KG1 (cell line): Measurements from ENCODE around the gene FILIP1L.
"Not testable (repeated sequence)": the region's sequence is repeated elsewhere in the genome, so short reads cannot be mapped to it uniquely, and the experiment has no call there.

Source experiments
- DNase-seq: peaks from one replicate; lab custom pipeline; 2025; lab: John Stamatoyannopoulos, UW

FILIP1L gene

DNA sequence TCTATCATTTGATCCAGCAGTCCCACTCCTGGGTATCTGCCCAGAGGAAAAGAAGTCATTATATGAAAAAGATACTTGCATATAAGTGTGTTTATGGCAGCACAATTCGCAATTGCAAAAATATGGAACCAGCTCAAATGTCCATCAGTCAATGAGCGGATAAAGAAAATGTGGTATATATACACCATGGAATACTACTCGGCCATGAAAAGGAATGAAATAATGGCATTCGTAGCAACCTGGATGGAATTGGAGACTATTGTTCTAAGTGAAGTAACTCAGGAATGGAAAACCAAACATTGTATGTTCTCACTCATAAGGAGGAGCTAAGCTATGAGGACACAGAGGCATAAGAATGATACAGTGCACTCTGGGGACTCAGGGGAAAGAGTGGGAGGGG is 272.4 kb downstream of the FILIP1L start:
- DNase-seq = not testable (repeated sequence)

GRCh38 chr3:99839613-99840012 is 274.7 kb downstream of the FILIP1L start:
- no peak for DNase-seq

DNA sequence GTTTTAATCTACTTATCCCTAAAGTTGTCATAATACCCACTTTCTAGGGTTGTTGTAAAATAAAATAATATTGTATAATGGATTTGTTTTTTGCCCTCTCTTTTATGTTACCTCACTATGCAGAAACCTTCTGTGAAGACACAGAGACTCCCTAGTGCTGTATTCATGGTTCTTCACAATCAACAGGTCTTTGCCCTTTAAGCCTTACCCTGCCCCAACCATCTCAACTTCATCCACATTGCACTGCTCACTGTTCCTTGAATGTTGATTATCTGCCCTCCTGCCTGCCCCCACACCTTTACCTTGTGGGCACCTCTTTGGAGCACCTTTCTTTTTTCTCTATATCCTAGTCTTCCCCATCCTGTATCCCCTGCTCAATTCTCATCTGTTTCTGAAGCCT is 275.5 kb downstream of the FILIP1L start:
- no peak for DNase-seq

- no peak for DNase-seq
These were observed 276.6 kb downstream of the FILIP1L start for GRCh38 chr3:99837715-99838114.

- DNase-seq = no peak
These were observed 277.6 kb downstream of the FILIP1L start for GRCh38 chr3:99836681-99837080.

DNA sequence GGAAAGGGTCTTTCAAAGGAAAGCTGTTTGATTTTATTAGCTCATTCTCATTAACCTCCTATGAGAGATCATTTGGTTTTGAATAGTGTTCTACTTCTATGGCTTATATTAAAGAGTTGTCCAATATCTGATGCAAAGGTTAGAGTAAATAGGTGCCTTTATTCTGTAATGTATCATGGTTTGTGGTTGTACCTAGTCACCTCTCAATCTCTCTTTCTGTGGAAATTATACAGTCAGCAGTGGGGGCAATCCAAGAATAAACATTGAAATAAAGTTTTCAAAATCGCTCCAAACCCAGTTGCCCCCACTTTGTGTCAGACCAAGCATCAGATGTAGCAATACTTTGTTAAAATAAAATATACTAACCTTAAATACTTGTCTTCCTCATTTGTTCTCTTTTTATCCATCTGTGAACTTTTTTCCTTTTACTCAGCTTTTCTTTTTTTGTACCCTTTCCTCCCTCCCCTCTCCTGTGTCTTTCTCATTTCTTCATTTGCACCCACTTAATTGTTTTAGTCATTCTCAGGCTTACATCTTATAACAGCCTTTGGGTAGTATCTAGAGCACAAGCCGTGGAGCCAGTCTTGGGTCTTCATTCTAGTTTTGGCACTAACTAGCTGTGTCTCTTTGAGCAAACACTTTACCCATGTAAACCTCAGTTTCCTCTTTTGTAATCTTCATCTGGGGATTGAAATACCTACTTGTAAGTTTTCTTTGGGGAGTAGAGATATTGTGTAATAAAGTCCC is 279.9 kb downstream of the FILIP1L start:
- DNase-seq = no peak

- no peak for DNase-seq
These were observed 280.6 kb downstream of the FILIP1L start for GRCh38 chr3:99833617-99834205.

DNA sequence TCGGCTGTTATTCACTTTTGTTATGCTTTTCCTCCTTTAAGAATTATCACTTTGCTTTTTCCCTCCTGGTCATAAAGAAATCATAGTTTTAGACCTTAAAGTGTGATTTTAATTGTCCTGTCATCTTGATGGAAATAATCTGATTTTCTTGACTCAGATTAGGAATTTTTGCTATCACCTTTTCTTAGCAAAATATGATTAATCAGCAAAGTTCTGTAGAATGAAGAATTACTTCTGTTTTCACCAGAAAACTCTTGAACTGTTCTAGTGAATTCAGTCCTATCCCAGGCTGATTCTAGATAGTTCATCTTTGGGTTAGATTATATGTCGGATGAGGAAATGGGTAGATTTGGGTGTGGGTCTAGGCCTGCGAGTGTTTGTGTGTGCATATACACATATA is 284.5 kb downstream of the FILIP1L start:
- DNase-seq = no peak

DNA sequence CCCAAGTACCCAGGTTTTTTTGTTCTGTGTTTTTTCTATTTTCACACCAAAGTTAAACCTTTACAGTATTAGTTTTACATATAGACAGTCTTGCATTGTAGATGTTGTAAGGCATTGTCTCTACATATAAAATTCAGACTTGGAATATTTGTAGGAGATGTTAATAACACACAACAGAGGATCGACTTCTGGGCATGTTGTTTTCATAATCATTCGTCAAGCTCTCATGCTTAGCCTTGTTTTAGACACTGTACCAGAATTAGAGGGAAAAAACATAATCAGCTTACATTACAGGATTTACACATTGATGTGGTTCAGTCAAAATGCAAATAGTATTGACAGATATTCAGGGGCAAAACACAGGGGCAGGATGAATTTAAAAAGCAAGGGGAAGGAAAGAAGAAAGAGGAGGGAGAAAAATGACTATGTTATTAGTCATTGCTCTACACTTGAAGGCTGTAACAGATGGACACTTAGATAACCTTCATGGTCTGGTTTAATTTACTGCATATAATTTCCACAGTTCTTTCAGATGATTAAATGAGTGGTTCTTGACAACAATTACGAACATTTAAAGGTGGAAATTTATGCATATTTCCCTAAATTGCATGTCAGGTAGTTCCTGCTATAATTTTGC is 289.2 kb downstream of the FILIP1L start:
- no peak for DNase-seq

DNA sequence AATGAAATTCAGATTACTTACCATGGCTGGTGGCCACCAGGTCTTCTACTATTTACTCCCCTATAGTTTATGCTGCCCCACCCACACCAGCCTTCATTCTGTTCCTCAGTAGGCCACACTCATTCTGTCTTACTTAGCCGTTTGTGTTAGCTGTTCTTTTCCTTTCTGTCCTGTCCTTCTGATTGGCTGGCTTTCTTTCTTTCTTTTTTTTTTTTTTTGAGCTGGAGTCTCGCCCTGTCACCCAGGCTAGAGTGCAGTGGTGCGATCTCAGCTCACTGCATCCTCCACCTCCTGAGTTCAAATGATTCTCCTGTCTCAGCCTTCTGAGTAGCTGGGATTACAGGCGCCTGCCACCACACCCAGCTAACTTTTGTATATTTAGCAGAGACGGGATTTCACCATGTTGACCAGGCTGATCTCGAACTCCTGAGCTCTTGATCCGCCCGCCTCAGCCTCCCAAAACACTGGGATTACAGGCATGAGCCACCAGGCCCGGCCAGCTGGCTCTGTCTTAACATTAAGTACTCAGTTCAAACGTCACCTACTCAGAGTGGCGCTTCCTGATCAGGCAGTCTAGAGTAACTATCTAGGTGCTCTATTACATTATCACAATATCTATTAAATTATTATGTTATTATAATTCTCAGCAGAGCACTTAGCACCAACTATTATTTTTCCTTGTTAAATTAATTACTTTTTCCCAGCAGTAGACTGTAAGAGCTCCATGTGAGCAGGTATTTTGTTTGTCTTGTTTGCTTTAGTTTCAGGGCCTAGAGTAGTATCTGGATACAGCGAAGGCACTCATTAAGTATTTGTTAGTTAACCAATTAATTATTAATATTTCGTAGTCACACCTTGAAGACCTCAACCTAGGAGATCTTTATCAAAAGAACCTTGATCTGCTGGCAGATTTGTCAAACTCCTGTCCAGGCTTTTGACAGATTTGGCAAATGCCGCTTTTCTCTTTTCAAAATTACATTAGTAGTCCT is 290.3 kb downstream of the FILIP1L start:
- DNase-seq = no peak

GRCh38 chr3:99818818-99819217 is 295.5 kb downstream of the FILIP1L start:
- no peak for DNase-seq

- peak; percentile 98 for DNase-seq
These were observed 296.7 kb downstream of the FILIP1L start, which contains the start of gene CMSS1 for GRCh38 chr3:99817437-99818240. CMSS1 (plus strand) TSS chr3:99817862.

- no peak for DNase-seq
These were observed 297.3 kb downstream of the FILIP1L start for GRCh38 chr3:99817047-99817436.

GRCh38 chr3:99810403-99810802 is 303.9 kb downstream of the FILIP1L start:
- no peak for DNase-seq

DNA sequence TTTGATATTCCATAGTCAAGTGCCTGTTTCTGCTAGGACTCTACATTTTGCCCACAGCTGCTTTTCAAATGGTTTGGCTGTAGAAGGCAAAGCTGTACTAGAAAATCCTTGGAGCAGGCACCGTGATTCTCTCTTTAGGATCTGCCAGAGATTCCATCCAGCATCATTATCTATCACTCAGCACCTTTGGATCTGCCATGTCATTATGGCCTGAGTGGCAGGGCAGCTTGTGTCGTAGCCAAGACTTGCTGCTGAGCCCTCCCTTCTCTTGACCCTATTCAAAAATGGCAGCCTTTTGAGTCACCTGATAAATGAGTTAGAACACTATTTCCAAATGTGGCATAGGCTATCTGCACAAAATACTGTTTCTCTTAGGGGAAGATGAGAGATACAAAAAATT is 304.7 kb downstream of the FILIP1L start:
- no peak for DNase-seq

DNA sequence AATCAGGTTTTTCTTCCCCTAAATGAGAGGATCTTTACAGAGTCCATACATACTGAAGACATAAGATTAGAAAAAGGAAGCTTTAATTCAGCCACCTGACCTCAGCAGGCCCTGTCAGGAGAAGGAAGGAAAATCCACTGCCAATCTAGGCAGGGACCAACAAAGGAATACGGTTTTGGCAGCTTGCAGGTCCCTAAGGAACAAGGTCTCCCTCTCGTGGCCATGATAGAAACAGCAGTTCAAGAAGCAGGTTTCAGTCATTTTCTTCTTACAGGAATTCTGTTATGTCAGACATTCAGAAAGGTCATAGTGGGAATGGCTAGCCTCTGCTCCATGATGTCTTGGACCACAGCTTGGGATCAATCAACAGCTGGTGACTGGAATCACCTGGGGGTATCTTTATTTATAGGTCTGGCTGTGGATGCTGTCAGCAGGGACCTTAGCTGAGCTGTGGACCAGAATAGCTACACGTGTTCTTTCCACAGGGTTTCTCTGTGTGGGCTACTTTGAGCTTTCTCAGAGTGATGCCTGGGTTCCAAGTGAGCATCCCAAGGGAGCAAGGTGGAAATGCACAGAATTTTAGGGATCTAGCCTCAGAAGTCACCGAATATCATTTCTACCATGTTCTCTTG is 306.0 kb downstream of the FILIP1L start:
- no peak for DNase-seq

DNA sequence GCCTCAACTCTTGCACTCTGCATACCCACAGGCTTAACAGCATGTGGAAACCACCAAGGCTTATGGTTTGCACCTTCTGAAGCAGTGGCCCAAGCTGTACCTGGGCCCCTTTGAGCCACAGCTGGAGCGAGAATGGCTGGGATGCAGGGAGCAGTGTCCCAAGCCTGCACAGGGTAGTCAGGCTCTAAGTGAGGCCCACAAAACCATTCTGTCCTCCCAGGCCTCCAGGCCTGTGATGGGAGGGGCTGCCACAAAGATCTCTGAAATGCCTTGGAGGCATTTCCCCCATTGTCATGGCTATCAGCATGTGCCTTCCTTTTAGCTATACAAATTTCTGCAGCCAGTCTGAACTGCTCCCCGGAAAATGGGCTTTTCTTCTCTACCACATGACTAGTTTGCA is 309.1 kb downstream of the FILIP1L start:
- DNase-seq = no peak

- DNase-seq = no peak
These were observed 311.0 kb downstream of the FILIP1L start for GRCh38 chr3:99803297-99803696.

DNA sequence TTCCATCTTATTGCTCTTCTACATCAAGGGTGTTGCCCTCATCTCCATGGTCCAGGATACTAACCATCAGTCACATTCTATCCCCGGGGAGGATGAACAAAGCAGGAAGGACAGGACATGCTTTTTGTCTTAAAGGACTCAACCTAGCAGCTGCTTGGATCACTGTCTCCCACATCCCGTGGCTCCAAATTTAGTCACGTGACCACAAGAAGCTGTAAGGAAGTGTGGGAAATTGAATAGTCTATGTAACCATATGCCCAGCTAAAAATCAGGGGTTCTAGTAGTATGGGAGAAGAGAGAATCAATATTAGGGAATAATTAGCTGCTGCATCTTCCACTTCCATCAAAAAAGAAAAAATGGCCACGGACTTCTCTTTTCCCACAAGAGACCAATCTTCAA is 314.9 kb downstream of the FILIP1L start:
- no peak for DNase-seq

- no peak for DNase-seq
These were observed 318.7 kb downstream of the FILIP1L start for GRCh38 chr3:99795573-99795972.

GRCh38 chr3:99794485-99794884 is 319.8 kb downstream of the FILIP1L start:
- DNase-seq = no peak
